ENCODE results near the gene BCLAF1. TPM values are rescaled to one million over a fixed set of nuclear protein-coding genes. Genes with fewer than 3 reads are reported as not detected.

The BCLAF1 gene
- total RNA-seq, 2 donors from 2014 or later, result 70.0 to 170 TPM

DNA sequence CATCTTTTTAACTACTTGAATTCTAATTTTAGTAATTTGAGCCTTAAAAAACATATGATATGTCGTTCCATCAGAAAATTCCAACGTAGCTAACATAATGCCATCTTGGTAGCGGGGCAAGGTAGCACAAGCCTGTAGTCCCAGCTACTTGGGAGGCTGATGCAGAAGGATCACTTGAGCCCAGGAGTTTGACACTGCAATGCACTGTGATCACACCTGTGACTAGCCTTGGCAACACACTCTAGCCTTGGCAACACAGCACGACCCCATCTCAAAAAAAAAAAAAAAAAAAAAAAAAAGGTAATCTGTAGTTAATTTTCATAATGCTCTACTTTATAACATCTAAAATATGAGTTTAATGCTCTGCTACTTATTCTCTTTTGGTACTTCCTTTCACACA, 6.7 kb downstream of the BCLAF1 start:
- H3K4me3 ChIP-seq, result no peak overlapping the region
- H3K27ac ChIP-seq, result no peak overlapping the region
- peaks cover 3% of the 10 kb centered on the region for H3K36me3 ChIP-seq
- DNase-seq (ENCODE audit: low spot score) (no peak), ATAC-seq (ENCODE audit: insufficient number of reproducible peaks, low FRiP score, low read depth) (no peak)
- H3K9me3 ChIP-seq, result no peaks in the 10 kb centered on the region
- H3K4me1 ChIP-seq (ENCODE audit: control insufficient read depth in 1 of 2, low read depth in 2 of 2), result peaks cover 80 to 85% of the 10 kb centered on the region in 2 donors
- TF ChIP-seq, protein P1, sequence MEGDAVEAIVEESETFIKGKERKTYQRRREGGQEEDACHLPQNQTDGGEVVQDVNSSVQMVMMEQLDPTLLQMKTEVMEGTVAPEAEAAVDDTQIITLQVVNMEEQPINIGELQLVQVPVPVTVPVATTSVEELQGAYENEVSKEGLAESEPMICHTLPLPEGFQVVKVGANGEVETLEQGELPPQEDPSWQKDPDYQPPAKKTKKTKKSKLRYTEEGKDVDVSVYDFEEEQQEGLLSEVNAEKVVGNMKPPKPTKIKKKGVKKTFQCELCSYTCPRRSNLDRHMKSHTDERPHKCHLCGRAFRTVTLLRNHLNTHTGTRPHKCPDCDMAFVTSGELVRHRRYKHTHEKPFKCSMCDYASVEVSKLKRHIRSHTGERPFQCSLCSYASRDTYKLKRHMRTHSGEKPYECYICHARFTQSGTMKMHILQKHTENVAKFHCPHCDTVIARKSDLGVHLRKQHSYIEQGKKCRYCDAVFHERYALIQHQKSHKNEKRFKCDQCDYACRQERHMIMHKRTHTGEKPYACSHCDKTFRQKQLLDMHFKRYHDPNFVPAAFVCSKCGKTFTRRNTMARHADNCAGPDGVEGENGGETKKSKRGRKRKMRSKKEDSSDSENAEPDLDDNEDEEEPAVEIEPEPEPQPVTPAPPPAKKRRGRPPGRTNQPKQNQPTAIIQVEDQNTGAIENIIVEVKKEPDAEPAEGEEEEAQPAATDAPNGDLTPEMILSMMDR (IDR thresholded peaks at IDR 0.05), result no peak
- no peaks in the 10 kb centered on the region for H3K27me3 ChIP-seq (replicated peaks; ENCODE audit: insufficient read depth)

GRCh38 chr6:136280032-136280609, 9.5 kb downstream of the BCLAF1 start:
- H3K4me3 ChIP-seq, result no peak overlapping the region
- peaks cover 59 to 65% of the 10 kb centered on the region in 2 donors for H3K4me1 ChIP-seq (ENCODE audit: control insufficient read depth in 1 of 2, low read depth in 2 of 2)
- TF ChIP-seq, protein P1 (IDR thresholded peaks at IDR 0.05), result no peak
- ATAC-seq (ENCODE audit: insufficient number of reproducible peaks, low FRiP score, low read depth) (no peak), DNase-seq (ENCODE audit: low spot score) (no peak)
- no peak overlapping the region for H3K27ac ChIP-seq
- H3K27me3 ChIP-seq (replicated peaks; ENCODE audit: insufficient read depth), result no peaks in the 10 kb centered on the region
- H3K9me3 ChIP-seq, result no peaks in the 10 kb centered on the region
- peaks cover 12% of the 10 kb centered on the region for H3K36me3 ChIP-seq

DNA sequence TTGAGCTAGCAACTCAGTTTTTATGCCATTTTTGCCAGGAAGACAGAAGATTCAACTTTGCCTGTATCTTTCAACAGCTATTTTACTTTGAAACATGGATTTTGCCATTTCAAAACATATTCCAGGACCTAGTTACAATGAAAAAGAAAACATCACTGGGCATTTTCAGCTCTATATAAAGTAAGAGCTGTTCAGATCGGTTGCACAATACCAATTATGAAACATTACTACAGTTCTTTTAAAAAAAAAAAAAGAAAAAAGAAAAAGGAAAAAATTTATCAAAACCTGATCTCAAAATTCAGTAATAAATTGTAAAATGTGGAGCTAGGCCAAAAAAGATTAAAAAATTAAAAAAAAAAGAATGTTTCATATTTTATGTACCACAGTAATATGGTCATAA, 15.6 kb downstream of the BCLAF1 start:
- peaks cover 51% of the 10 kb centered on the region for H3K36me3 ChIP-seq
- TF ChIP-seq, protein P1 (IDR thresholded peaks at IDR 0.05), result no peak
- H3K4me1 ChIP-seq (ENCODE audit: control insufficient read depth in 1 of 2, low read depth in 2 of 2), result peaks cover 10% of the 10 kb centered on the region in 2 donors
- no peaks in the 10 kb centered on the region for H3K27me3 ChIP-seq (replicated peaks; ENCODE audit: insufficient read depth)
- H3K4me3 ChIP-seq, result no peak overlapping the region
- H3K9me3 ChIP-seq, result no peaks in the 10 kb centered on the region
- DNase-seq (ENCODE audit: low spot score), result no peak
- no peak for ATAC-seq (ENCODE audit: insufficient number of reproducible peaks, low FRiP score, low read depth)
- no peak overlapping the region for H3K27ac ChIP-seq

DNA sequence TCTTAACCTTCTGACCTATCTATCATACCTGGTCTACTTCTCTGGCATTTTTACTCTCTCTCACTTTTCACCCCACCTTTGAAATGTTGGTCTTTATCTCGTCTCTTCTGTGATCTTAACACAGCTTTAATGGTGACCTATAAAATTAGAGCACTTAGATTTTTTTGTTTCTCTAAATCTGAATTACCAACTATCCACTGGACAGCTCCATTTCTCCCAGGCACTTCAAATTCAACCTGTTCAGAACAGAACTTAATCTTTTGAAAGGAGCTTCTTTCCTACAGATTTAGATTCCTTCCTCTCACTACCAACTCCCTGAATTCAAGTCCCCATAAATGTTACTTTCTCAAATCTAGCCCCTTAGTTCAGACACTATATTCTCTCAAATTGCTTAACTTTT, 24.5 kb downstream of the BCLAF1 start:
- no peak overlapping the region for H3K27ac ChIP-seq
- no peak for ATAC-seq (ENCODE audit: insufficient number of reproducible peaks, low FRiP score, low read depth)
- H3K4me3 ChIP-seq, result no peak overlapping the region
- TF ChIP-seq, protein P1 (IDR thresholded peaks at IDR 0.05), result no peak
- H3K36me3 ChIP-seq, result peaks cover 50% of the 10 kb centered on the region
- no peaks in the 10 kb centered on the region for H3K27me3 ChIP-seq (replicated peaks; ENCODE audit: insufficient read depth)
- H3K9me3 ChIP-seq, result no peaks in the 10 kb centered on the region
- DNase-seq (ENCODE audit: low spot score), result no peak
- H3K4me1 ChIP-seq (ENCODE audit: control insufficient read depth in 1 of 2, low read depth in 2 of 2), result peaks cover 3 to 6% of the 10 kb centered on the region in 2 donors

DNA sequence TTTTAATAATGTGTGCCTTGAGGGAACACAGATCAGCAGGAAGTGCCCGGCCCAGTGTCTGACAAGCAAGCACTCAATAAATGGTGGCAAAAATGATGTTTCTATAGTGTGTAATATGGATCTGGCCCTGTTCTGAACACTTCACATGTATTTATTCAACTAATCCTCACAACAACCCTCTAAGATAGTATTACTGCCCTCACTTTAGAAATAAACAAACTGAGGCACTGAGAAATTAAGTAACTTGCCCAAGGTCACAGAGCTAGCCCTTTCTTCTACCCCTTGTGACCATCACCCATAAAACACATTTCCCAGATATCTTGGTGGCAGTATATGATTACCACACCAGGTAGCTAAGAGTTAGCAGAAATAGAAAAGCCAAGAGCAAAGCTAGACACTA, 26.7 kb downstream of the BCLAF1 start:
- TF ChIP-seq, protein P1 (IDR thresholded peaks at IDR 0.05), result no peak
- Histone ChIP-seq H3K9me3 (no peaks in the 10 kb centered on the region), H3K4me3 (no peak overlapping the region), H3K36me3 (peaks cover 31% of the 10 kb centered on the region), H3K27me3 (replicated peaks; ENCODE audit: insufficient read depth) (no peaks in the 10 kb centered on the region), H3K27ac (no peak overlapping the region), H3K4me1 (ENCODE audit: control insufficient read depth in 1 of 2, low read depth in 2 of 2) (peaks cover 3 to 6% of the 10 kb centered on the region in 2 donors)
- no peak for DNase-seq (ENCODE audit: low spot score)
- ATAC-seq (ENCODE audit: insufficient number of reproducible peaks, low FRiP score, low read depth), result no peak
